ENCODE data around the gene GRM5.

The GRM5 gene

DNA sequence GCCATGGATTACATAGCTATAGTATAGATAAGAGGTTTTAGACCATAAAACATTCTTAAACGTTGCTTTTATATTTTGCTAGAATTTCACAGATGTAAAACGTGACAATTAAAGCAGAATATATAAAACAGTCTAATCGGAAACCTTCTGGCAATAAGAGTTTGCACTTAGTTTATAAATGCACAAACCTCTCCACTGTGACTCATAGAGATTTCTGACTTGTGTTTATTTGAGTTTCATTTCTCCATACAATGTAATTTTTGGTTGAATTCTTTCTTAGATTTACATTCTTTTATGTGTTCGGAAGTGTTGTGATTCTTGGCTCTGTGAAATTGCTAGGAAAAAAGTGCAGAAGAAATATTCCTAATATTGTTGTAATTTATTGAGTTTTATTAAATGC is 439.6 kb downstream of the GRM5 start:
- TF ChIP-seq, protein P1, sequence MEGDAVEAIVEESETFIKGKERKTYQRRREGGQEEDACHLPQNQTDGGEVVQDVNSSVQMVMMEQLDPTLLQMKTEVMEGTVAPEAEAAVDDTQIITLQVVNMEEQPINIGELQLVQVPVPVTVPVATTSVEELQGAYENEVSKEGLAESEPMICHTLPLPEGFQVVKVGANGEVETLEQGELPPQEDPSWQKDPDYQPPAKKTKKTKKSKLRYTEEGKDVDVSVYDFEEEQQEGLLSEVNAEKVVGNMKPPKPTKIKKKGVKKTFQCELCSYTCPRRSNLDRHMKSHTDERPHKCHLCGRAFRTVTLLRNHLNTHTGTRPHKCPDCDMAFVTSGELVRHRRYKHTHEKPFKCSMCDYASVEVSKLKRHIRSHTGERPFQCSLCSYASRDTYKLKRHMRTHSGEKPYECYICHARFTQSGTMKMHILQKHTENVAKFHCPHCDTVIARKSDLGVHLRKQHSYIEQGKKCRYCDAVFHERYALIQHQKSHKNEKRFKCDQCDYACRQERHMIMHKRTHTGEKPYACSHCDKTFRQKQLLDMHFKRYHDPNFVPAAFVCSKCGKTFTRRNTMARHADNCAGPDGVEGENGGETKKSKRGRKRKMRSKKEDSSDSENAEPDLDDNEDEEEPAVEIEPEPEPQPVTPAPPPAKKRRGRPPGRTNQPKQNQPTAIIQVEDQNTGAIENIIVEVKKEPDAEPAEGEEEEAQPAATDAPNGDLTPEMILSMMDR (IDR thresholded peaks at IDR 0.05), result no peak

DNA sequence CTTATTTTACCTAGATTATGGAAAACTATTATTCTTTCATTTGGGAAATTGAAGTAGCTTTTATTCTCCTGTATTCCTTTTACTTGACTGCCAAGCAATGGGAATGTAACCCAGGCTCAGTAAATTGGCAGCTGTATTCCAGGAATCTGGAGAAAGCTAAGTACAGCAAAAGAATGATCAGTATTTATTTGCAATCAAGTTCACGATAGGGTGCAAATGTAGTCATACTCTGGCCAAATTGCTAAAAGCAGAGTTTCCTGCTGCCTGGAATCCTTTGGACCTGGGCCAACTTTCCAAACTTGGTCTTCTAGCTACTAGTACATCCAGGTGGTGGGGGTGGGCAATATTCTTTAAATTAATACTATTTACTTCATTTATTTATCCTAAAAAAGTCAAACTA is 442.3 kb downstream of the GRM5 start:
- TF ChIP-seq, protein P1 (IDR thresholded peaks at IDR 0.05), result no peak

DNA sequence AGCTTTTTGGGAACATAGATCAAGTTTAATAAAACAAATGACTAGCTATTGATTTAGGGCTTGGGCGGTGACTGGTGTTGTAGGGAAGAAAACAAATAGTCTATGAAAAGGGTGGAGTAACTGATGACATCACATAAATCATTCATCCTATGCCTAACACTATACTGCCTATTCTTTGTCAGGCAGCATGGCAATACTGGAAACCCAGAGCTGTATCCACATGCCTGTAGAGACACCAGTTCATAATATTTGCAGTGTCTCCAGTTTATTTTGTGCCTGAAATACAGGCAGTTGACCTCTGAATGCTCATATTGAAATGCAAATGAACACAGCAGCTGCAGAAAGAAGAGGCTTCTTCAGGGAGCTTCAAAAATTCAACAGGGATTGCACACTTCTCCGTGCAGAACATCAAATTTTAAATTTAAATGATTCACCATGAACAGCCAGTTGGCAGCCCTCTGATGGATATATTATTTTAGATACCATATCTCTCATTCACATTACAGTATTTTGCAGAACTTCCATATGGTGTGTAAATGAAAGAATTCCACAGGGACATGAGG is 445.1 kb downstream of the GRM5 start:
- TF ChIP-seq, protein P1 (IDR thresholded peaks at IDR 0.05), result no peak

DNA sequence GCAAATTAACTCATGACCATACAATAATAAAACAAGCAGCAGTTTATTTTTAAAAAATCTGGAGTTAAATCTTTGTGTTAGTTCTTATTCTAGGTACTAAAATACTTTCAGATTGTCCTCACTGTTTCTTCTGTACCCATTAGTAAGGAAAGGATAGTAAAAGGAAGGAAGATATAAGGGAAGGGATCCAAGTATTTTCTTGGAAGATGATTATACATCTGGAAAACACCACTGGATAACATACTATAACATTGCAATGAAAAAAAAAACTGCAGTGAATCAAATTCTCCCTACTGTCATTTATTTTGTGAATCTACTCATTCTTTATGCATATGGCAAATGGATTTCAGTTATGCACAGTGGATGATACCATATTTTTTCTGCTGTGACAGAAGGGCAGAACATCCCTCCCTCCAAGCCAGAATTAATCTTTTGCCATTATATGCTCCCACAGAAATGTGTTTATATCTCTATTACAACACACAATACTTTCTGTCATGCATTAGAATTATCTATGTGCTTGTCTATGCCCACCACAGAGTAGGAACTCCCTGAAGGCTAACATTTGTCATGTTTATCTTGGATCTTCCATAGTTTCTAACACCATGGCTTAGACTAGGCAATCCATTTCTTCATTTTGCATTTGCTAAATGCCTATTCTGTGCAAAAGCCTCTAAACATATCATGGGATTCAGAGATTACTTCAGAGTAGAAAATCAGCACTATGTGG is 446.0 kb downstream of the GRM5 start:
- TF ChIP-seq, protein P1 (IDR thresholded peaks at IDR 0.05), result no peak

DNA sequence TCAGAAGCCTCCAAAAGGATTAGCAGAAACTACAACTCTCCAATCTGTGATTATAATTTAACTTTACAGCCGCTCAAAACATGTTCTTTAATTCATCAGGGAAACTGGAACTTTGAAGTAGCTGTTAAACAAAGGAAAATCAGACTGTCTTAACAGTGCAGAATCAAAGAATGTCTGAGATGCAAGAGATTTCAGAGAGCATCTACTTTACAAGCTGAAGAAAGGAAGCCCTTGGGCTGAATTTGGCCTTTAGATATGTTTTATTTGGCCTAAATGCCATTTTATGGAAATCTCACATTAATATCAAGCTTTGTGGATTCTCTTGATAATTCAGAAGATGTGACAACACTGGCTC is 446.7 kb downstream of the GRM5 start:
- TF ChIP-seq, protein P1 (IDR thresholded peaks at IDR 0.05), result no peak

DNA sequence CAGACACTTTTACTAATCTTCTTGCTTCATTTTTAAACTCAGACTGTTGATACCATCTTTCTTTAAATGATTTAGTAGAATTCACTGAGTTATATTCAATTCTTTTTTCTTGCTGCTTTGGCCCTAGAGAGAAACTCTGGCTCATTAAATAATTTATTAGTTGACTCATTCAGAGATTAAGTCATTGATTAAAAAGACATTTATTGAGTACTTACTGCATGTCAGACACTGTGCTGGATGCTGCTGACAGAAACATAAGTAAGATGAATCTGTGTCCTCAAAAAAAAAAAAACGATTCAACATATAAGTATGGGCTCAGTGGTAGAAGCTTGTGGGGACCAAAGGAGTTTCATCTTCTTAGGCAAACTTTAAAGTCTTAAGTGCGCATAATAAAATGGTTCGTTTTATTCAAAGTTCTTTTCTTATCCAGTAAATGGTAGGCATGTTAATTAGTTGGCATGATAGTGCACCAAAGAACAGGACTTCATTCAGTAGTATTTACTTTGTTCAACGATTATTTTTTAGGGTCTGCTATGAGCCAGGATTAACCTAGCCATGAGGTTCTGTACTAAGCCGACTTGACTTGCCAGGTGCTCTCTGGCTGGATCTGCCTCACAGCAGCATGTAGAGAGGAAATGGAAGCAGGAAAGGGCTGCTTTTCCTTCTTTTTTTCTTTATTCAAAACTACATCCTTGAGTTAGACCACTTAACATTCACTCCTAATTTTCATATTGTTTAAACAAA is 447.3 kb downstream of the GRM5 start:
- TF ChIP-seq, protein P1 (IDR thresholded peaks at IDR 0.05), result no peak

DNA sequence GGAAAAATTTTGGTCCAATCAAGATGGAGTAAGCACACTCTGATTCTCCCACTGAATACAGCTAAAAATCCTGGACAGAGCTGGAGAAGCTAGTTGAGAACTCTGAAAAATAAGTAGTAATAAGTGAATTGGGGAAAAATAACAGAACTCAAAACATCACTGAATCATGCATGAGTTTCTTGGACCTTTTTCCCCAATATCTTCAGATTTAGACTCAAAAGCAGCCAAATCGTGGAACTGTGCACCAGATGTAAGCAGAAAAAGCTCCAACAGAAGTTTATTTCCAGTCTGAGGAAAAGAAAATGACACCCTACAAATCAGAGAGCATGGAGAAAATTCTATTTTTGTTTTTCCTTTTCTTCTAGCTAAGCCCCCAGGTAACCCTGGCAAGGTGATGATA is 448.6 kb downstream of the GRM5 start:
- TF ChIP-seq, protein P1 (IDR thresholded peaks at IDR 0.05), result no peak

Measured in LNCAP (cell line).